Measurements from ENCODE around the gene OPRD1. TPM values are rescaled to one million over a fixed set of nuclear protein-coding genes. Genes with fewer than 3 reads are reported as not detected.
"Not testable (repeated sequence)": the region's sequence is repeated elsewhere in the genome, so short reads cannot be mapped to it uniquely, and the experiment has no call there.

OPRD1 gene
- total and polyA plus RNA-seq, 2 experiments from 2014 or later = 0.07 to 0.08 TPM

DNA sequence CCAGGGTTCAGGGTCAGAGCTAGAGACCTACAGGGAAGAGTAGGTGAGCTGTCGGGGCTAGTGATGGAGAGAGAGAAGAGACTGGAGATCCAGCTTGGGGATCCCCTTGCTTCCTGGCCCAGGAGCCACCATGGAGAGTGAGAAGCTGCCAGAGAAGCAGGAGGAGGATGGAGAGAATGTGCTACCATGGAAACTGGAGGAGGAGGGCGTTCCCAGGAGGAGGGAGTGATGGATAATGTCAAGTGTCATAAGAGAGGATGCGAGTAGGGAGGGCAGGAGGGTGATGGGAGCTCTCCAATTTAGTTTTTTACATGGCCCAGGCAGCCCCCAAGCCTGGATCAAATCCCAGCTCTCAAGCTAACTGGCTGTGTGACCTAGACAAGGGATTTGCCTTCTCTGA, 55.9 kb downstream of the OPRD1 start:
- H3K27ac ChIP-seq = no peak overlapping the region
- no peaks in the 10 kb centered on the region for H3K9me3 ChIP-seq (ENCODE audit: low read depth)
- H3K4me2 ChIP-seq = no peak overlapping the region
- no peak for DNase-seq (ENCODE audit: low spot score)
- H3K27me3 ChIP-seq = no peaks in the 10 kb centered on the region
- no peaks in the 10 kb centered on the region for H4K20me1 ChIP-seq (ENCODE audit: insufficient read depth, poor library complexity, severe bottlenecking)
- no peaks in the 10 kb centered on the region for H3K36me3 ChIP-seq (replicated peaks; ENCODE audit: insufficient read depth, low read depth)
- peaks cover 17% of the 10 kb centered on the region for H3K4me1 ChIP-seq (ENCODE audit: insufficient read depth)
- no peaks in the 10 kb centered on the region for H3K9me2 ChIP-seq (replicated peaks; ENCODE audit: insufficient read depth)
- no peak overlapping the region for H3K4me3 ChIP-seq
- H3K79me2 ChIP-seq = no peaks in the 10 kb centered on the region
- 83% methylated on average over 3 of the region's 3 CpGs for WGBS (ENCODE audit: low lambda C conversion rate, missing lambda C conversion rate)
- no peak overlapping the region for H2AFZ ChIP-seq
- TF ChIP-seq EZH2 (IDR thresholded peaks at IDR 0.05; ENCODE audit: borderline replicate concordance) = no peak
- TF ChIP-seq EZH2phosphoT487 (IDR thresholded peaks at IDR 0.05; ENCODE audit: low read depth, severe bottlenecking, unreplicated experiment) = no peak
- TF ChIP-seq, protein P1, sequence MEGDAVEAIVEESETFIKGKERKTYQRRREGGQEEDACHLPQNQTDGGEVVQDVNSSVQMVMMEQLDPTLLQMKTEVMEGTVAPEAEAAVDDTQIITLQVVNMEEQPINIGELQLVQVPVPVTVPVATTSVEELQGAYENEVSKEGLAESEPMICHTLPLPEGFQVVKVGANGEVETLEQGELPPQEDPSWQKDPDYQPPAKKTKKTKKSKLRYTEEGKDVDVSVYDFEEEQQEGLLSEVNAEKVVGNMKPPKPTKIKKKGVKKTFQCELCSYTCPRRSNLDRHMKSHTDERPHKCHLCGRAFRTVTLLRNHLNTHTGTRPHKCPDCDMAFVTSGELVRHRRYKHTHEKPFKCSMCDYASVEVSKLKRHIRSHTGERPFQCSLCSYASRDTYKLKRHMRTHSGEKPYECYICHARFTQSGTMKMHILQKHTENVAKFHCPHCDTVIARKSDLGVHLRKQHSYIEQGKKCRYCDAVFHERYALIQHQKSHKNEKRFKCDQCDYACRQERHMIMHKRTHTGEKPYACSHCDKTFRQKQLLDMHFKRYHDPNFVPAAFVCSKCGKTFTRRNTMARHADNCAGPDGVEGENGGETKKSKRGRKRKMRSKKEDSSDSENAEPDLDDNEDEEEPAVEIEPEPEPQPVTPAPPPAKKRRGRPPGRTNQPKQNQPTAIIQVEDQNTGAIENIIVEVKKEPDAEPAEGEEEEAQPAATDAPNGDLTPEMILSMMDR (IDR thresholded peaks at IDR 0.05; ENCODE audit: poor library complexity) = no peak

DNA sequence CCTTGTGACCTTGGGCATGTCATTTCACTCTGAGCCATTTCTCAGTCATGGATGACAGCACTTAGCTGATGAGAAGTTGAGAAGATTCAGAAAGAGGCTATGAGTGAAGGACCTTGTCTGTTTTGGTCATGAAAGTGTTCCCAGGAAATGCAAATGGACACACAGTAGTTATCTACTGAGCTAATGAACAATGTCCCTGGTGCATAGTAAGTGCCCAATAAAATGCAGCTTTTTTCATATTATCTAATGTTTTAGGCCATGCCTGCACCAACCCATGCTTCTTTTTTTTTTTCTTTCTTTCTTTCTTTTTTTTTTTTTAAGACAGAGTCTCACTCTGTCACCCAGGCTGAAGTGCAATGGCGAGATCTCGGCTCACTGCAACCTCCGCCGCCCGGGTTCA, 58.0 kb downstream of the OPRD1 start:
- no peaks in the 10 kb centered on the region for H3K9me3 ChIP-seq (ENCODE audit: low read depth)
- no peaks in the 10 kb centered on the region for H3K9me2 ChIP-seq (replicated peaks; ENCODE audit: insufficient read depth)
- no peak overlapping the region for H3K4me3 ChIP-seq
- H2AFZ ChIP-seq = no peak overlapping the region
- no peak for DNase-seq (ENCODE audit: low spot score)
- H3K4me2 ChIP-seq = no peak overlapping the region
- peaks cover 17% of the 10 kb centered on the region for H3K4me1 ChIP-seq (ENCODE audit: insufficient read depth)
- H3K36me3 ChIP-seq (replicated peaks; ENCODE audit: insufficient read depth, low read depth) = no peaks in the 10 kb centered on the region
- H3K27me3 ChIP-seq = no peaks in the 10 kb centered on the region
- no peaks in the 10 kb centered on the region for H4K20me1 ChIP-seq (ENCODE audit: insufficient read depth, poor library complexity, severe bottlenecking)
- no peaks in the 10 kb centered on the region for H3K79me2 ChIP-seq
- WGBS (ENCODE audit: low lambda C conversion rate, missing lambda C conversion rate) = 99% methylated on average over 5 of the region's 5 CpGs
- no peak overlapping the region for H3K27ac ChIP-seq
- TF ChIP-seq EZH2 (IDR thresholded peaks at IDR 0.05; ENCODE audit: borderline replicate concordance) = no peak
- TF ChIP-seq, protein P1 (IDR thresholded peaks at IDR 0.05; ENCODE audit: poor library complexity) = no peak
- no peak for TF ChIP-seq EZH2phosphoT487 (IDR thresholded peaks at IDR 0.05; ENCODE audit: low read depth, severe bottlenecking, unreplicated experiment)

DNA sequence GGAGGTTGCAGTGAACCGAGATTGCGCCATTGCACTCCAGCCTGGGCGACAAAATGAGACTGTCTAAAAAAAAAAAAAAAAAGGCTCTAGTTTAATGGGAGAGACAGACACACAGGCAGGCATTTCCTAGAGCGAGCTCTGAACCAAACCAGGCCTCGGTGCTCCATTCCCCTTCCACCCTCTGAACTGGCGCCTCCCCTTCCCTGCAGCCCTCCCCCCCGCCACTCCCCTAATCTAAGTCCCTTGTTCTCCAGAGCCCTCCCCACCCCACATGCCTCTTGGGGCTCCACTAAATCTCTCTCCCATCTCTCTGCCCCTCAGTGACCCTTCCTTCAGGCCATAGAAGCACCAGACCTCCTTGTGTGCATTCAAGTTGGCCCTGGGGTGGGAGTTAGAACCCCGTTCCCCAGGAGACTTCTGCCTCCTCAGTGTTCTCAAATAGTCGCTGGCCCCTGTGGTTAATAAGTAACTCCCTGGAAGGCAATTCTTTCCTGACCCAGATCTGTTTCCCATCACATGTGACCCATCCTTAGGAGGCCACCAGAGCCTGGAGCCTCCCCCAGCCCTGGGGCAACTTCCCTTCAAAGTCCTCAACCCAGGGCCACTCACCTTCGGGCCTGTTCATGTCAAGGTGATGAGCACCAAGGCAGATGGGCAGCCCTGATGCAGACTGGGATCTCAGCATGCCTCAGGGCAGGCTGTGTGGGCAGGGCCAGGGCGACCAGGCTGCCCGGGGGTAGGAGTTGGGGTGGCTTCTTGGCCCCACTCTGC, 59.8 kb downstream of the OPRD1 start:
- Histone ChIP-seq H3K36me3 (replicated peaks; ENCODE audit: insufficient read depth, low read depth) (no peaks in the 10 kb centered on the region), H4K20me1 (ENCODE audit: insufficient read depth, poor library complexity, severe bottlenecking) (no peaks in the 10 kb centered on the region), H3K4me1 (ENCODE audit: insufficient read depth) (peaks cover 17% of the 10 kb centered on the region), H3K4me3 (no peak overlapping the region), H3K27ac (peak overlapping the region; percentile 92), H3K9me3 (ENCODE audit: low read depth) (no peaks in the 10 kb centered on the region), H3K9me2 (replicated peaks; ENCODE audit: insufficient read depth) (no peaks in the 10 kb centered on the region), H3K27me3 (no peaks in the 10 kb centered on the region), H2AFZ (peak overlapping the region; percentile 35), H3K79me2 (no peaks in the 10 kb centered on the region), H3K4me2 (peak overlapping the region; percentile 69)
- no peak for TF ChIP-seq EZH2 (IDR thresholded peaks at IDR 0.05; ENCODE audit: borderline replicate concordance)
- TF ChIP-seq, protein P1 (IDR thresholded peaks at IDR 0.05; ENCODE audit: poor library complexity) = no peak
- no peak for TF ChIP-seq EZH2phosphoT487 (IDR thresholded peaks at IDR 0.05; ENCODE audit: low read depth, severe bottlenecking, unreplicated experiment)
- peak; percentile 68 for DNase-seq (ENCODE audit: low spot score)
- WGBS (ENCODE audit: low lambda C conversion rate, missing lambda C conversion rate) = 63% methylated on average over 11 of the region's 12 CpGs

DNA sequence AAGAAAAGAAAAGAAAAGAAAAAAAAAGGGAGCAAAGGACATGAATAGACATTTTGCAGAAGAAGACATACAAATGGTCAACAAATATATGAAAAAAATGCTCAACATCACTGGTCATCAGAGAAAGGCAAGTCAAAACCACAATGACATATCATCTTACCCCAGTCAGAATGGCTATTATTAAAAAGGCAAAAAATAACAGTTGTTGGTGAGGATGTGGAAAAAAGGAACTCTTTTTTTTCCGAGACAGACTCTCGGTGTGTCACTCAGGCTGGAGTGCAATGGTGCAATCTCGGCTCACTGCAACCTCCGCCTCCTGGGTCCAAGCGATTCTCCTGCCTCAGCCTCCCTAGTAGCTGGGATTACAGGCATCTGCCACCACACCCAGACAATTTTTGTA, 63.2 kb downstream of the OPRD1 start:
- not testable (repeated sequence) for DNase-seq (ENCODE audit: low spot score); H3K79me2 ChIP-seq; H3K27me3 ChIP-seq; H3K9me2 ChIP-seq (replicated peaks; ENCODE audit: insufficient read depth); H3K9me3 ChIP-seq (ENCODE audit: low read depth); H3K36me3 ChIP-seq (replicated peaks; ENCODE audit: insufficient read depth, low read depth); H3K4me2 ChIP-seq; H2AFZ ChIP-seq; H3K4me3 ChIP-seq; H4K20me1 ChIP-seq (ENCODE audit: insufficient read depth, poor library complexity, severe bottlenecking); H3K27ac ChIP-seq
- peaks cover 17% of the 10 kb centered on the region for H3K4me1 ChIP-seq (ENCODE audit: insufficient read depth)
- WGBS (ENCODE audit: low lambda C conversion rate, missing lambda C conversion rate) = 97% methylated on average over 5 of the region's 5 CpGs
